Naive thymus-derived CD4-positive, alpha-beta T cell (primary cell): ENCODE data around the gene LANCL3. TPM values are rescaled to one million over a fixed set of nuclear protein-coding genes. Genes with fewer than 3 reads are reported as not detected.

Source experiments
- ATAC-seq: fragments of 150-1000 bp; cut with Tn5 transposase; 2 replicates; pipeline ENCODE4 v1.10.0; 2021; ENCODE audit warnings: mild to moderate bottlenecking, moderate library complexity
- CTCF ChIA-PET: fragments of 350-600 bp; sonication (Branson Sonifier 250); formaldehyde crosslinking; loops from one replicate; lab custom pipeline; 2021; ENCODE audit warnings: antibody characterized with exemption; lab: Charles Lee
- POLR2A ChIA-PET: fragments of 350-600 bp; sonication (Branson Sonifier 250); formaldehyde crosslinking; loops from one replicate; lab custom pipeline; 2021; ENCODE audit warnings: antibody characterized with exemption, inconsistent platforms; lab: Charles Lee
- DNase-seq, 9 donors: peaks; one replicate each; pipeline versions ENCODE4 v3.0.0 to v3.0.0-alpha.2; 2020 to 2022; ENCODE audit warnings: mixed read lengths in 1 of 9
- H3K27ac ChIP-seq: one replicate; pipeline ENCODE4 v1.7.0; 2013; ENCODE audit warnings: mild to moderate bottlenecking, low read depth, low read length, moderate library complexity
- H3K27me3 ChIP-seq, 2 donors: one replicate each; pipeline ENCODE4 v1.7.0; 2013; ENCODE audit warnings: low read length in 2 of 2, mild to moderate bottlenecking in 2 of 2, moderate library complexity in 2 of 2; ENCODE audit not compliant: control insufficient read depth in 2 of 2, insufficient read depth in 2 of 2
- H3K36me3 ChIP-seq, 3 experiments: 1 replicate in 2 of 3; 2 replicates in 1 of 3; pipeline ENCODE4 v1.7.0; 2013; ENCODE audit warnings: low read length in 3 of 3, mild to moderate bottlenecking in 3 of 3, moderate library complexity in 1 of 3; ENCODE audit not compliant: insufficient read depth in 3 of 3, control insufficient read depth in 2 of 3
- H3K4me1 ChIP-seq, 2 donors: one replicate each; pipeline ENCODE4 v1.7.0; 2013; ENCODE audit warnings: low read length in 2 of 2, mild to moderate bottlenecking in 2 of 2, moderate library complexity in 1 of 2; ENCODE audit not compliant: control insufficient read depth in 2 of 2, insufficient read depth in 2 of 2
- H3K4me3 ChIP-seq: 2 replicates; pipeline ENCODE4 v1.7.0; 2013; ENCODE audit warnings: mild to moderate bottlenecking, low read length
- H3K9me3 ChIP-seq, 3 experiments: 1 replicate in 2 of 3; 2 replicates in 1 of 3; pipeline ENCODE4 v1.7.0; 2013; ENCODE audit warnings: low read length in 3 of 3; ENCODE audit not compliant: control insufficient read depth in 2 of 3
- H3K27ac Mint-ChIP-seq, 9 donors: one replicate each; pipeline ENCODE4 v1.8.0; 2020 to 2022; ENCODE audit warnings: mixed read lengths in 9 of 9, mild to moderate bottlenecking in 8 of 9, moderate library complexity in 5 of 9, inconsistent platforms in 2 of 9
- H3K27me3 Mint-ChIP-seq, 5 donors: one replicate each; pipeline ENCODE4 v1.8.0; 2021 to 2022; ENCODE audit warnings: mixed read lengths in 5 of 5, mild to moderate bottlenecking in 1 of 5
- H3K36me3 Mint-ChIP-seq, 5 donors: one replicate each; pipeline ENCODE4 v1.8.0; 2020 to 2022; ENCODE audit warnings: mixed read lengths in 5 of 5, mild to moderate bottlenecking in 3 of 5, inconsistent platforms in 1 of 5
- H3K4me1 Mint-ChIP-seq, 7 donors: one replicate each; pipeline ENCODE4 v1.8.0; 2020 to 2022; ENCODE audit warnings: mixed read lengths in 7 of 7, mild to moderate bottlenecking in 3 of 7, inconsistent platforms in 1 of 7
- H3K4me3 Mint-ChIP-seq, 10 donors: one replicate each; pipeline ENCODE4 v1.8.0; 2020 to 2022; ENCODE audit warnings: mild to moderate bottlenecking in 10 of 10, mixed read lengths in 10 of 10, moderate library complexity in 6 of 10, inconsistent platforms in 2 of 10
- H3K9me3 Mint-ChIP-seq, 11 donors: one replicate each; pipeline ENCODE4 v1.8.0; 2020 to 2022; ENCODE audit warnings: mixed read lengths in 11 of 11, mild to moderate bottlenecking in 4 of 11, inconsistent platforms in 1 of 11, moderate library complexity in 1 of 11
- intact Hi-C, 2 donors: fragments of 100-400 bp; cut with micrococcal nuclease; formaldehyde crosslinking; loops; one replicate each; pipeline ENCODE4 v1.15.1; 2023
- polyA plus RNA-seq, 2 donors: library from polyadenylated mRNA; unstranded; fragments of 300-500 nt; fragmentation: Illumina TruSeq; gene quantifications; one replicate each; pipeline ENCODE4 v1.2.3, GENCODE V29; 2021
- total RNA-seq, 6 experiments: library from RNA in 5 of 6; stranded (reverse) in 5 of 6; gene quantifications; 1 replicate in 5 of 6; 2 replicates in 1 of 6; pipeline ENCODE4 v1.2.3 and lab custom pipeline; 2021 to 2026

The LANCL3 gene
- total and polyA plus RNA-seq, 7 experiments from 2014 or later, result 0.03 to 0.53 (median 0.16) TPM; not detected in 2

- intact Hi-C loops, result no loop called here
- no peaks in the 10 kb centered on the region for H3K36me3 ChIP-seq
- no peaks in the 10 kb centered on the region for H3K9me3 ChIP-seq
- no peaks in the 10 kb centered on the region for H3K4me1 ChIP-seq
- no peaks in the 10 kb centered on the region for H3K27me3 ChIP-seq
- Mint-ChIP-seq H3K4me3 (no peak overlapping the region), H3K36me3 (no peaks in the 10 kb centered on the region), H3K27ac (no peak overlapping the region), H3K4me1 (no peaks in the 10 kb centered on the region), H3K9me3 (no peaks in the 10 kb centered on the region), H3K27me3 (peaks cover 0 to 2% (median 0%) of the 10 kb centered on the region in 5 donors)
- DNase-seq, result no peak
- H3K27ac ChIP-seq, result no peak overlapping the region
- ChIA-PET CTCF (no interaction called here), POLR2A (no interaction called here)
- no peak overlapping the region for H3K4me3 ChIP-seq
- ATAC-seq, result no peak
Measured at GRCh38 chrX:37677243-37677642, 105.8 kb downstream of the LANCL3 start.

- H3K27ac Mint-ChIP-seq, result no peak overlapping the region
- no peaks in the 10 kb centered on the region for H3K9me3 Mint-ChIP-seq
- ATAC-seq, result no peak
- ChIA-PET POLR2A (no interaction called here), CTCF (no interaction called here)
- Histone ChIP-seq H3K9me3 (no peaks in the 10 kb centered on the region), H3K36me3 (no peaks in the 10 kb centered on the region), H3K27ac (no peak overlapping the region), H3K27me3 (no peaks in the 10 kb centered on the region), H3K4me3 (no peak overlapping the region), H3K4me1 (no peaks in the 10 kb centered on the region)
- intact Hi-C loops, result no loop called here
- H3K4me1 Mint-ChIP-seq, result no peaks in the 10 kb centered on the region
- no peak for DNase-seq
- no peak overlapping the region for H3K4me3 Mint-ChIP-seq
- H3K36me3 Mint-ChIP-seq, result no peaks in the 10 kb centered on the region
- peaks cover 0 to 6% (median 0%) of the 10 kb centered on the region in 5 donors for H3K27me3 Mint-ChIP-seq
Measured at GRCh38 chrX:37677765-37678164, 106.3 kb downstream of the LANCL3 start.

GRCh38 chrX:37678574-37678973 is 107.1 kb downstream of the LANCL3 start:
- Mint-ChIP-seq H3K27ac (no peak overlapping the region), H3K27me3 (peaks cover 0 to 7% (median 0%) of the 10 kb centered on the region in 5 donors), H3K4me3 (no peak overlapping the region), H3K4me1 (no peaks in the 10 kb centered on the region), H3K36me3 (no peaks in the 10 kb centered on the region), H3K9me3 (no peaks in the 10 kb centered on the region)
- Histone ChIP-seq H3K4me1 (no peaks in the 10 kb centered on the region), H3K4me3 (no peak overlapping the region), H3K36me3 (no peaks in the 10 kb centered on the region), H3K27me3 (no peaks in the 10 kb centered on the region), H3K27ac (no peak overlapping the region), H3K9me3 (no peaks in the 10 kb centered on the region)
- CTCF ChIA-PET, result no interaction called here
- DNase-seq (no peak), ATAC-seq (no peak)
- intact Hi-C loops, result no loop called here
- POLR2A ChIA-PET, result no interaction called here

- intact Hi-C loops, result no loop called here
- H3K36me3 Mint-ChIP-seq, result no peaks in the 10 kb centered on the region
- H3K27me3 ChIP-seq, result no peaks in the 10 kb centered on the region
- no peak overlapping the region for H3K27ac ChIP-seq
- H3K9me3 ChIP-seq, result no peaks in the 10 kb centered on the region
- H3K27ac Mint-ChIP-seq, result no peak overlapping the region
- H3K4me3 ChIP-seq, result no peak overlapping the region
- H3K36me3 ChIP-seq, result no peaks in the 10 kb centered on the region
- DNase-seq (no peak), ATAC-seq (no peak)
- no peak overlapping the region for H3K4me3 Mint-ChIP-seq
- H3K27me3 Mint-ChIP-seq, result peaks cover 0 to 7% (median 0%) of the 10 kb centered on the region in 5 donors
- H3K4me1 Mint-ChIP-seq, result no peaks in the 10 kb centered on the region
- no peaks in the 10 kb centered on the region for H3K4me1 ChIP-seq
- no peaks in the 10 kb centered on the region for H3K9me3 Mint-ChIP-seq
- ChIA-PET POLR2A (no interaction called here), CTCF (no interaction called here)
Measured at GRCh38 chrX:37679230-37679629, 107.8 kb downstream of the LANCL3 start.

DNA sequence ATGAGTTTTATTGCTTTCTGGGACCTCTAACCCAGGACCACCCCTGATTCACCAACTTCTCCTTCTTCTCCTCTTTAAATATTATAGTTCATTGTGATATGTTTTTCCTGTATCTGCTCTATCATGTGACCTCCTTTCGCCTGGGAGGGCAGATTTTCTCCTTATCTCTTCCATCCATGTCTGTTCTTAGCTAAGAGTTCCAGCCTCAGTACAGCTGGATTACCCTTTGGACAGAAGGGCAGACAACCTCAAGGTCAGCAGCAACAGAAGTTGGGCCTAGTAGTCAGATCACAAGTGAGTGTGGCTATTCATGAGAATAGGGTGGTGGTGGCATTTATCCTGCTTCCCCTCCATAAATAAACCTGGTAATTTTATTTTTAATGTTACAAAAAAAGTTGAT is 108.4 kb downstream of the LANCL3 start:
- Mint-ChIP-seq H3K36me3 (no peaks in the 10 kb centered on the region), H3K27me3 (peaks cover 0 to 7% (median 0%) of the 10 kb centered on the region in 5 donors), H3K4me3 (no peak overlapping the region), H3K4me1 (no peaks in the 10 kb centered on the region), H3K27ac (no peak overlapping the region), H3K9me3 (no peaks in the 10 kb centered on the region)
- H3K4me1 ChIP-seq, result no peaks in the 10 kb centered on the region
- H3K36me3 ChIP-seq, result no peaks in the 10 kb centered on the region
- H3K4me3 ChIP-seq, result no peak overlapping the region
- no peaks in the 10 kb centered on the region for H3K9me3 ChIP-seq
- ChIA-PET POLR2A (no interaction called here), CTCF (no interaction called here)
- no peak overlapping the region for H3K27ac ChIP-seq
- no peak for ATAC-seq
- H3K27me3 ChIP-seq, result no peaks in the 10 kb centered on the region
- DNase-seq, result no peak
- intact Hi-C loops, result no loop called here

DNA sequence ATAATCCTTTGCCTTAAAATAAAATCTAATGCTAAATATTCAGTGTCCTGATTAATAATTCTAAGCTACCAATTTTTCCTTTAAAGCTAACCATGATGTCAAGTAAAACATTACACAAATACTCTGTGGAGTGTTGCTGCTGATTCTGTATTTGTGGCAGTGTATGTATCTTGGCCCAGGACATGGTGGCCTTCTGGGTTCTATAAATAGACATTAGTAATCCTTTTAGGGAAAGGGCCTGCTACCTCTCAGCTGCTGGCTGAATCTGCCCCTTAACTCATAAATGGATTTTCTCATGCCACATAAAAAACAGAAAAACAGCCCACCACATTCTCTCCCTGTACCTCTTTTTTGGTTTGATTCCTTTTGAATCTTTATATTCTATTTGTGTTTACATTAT is 113.0 kb downstream of the LANCL3 start:
- ChIA-PET CTCF (no interaction called here), POLR2A (no interaction called here)
- peaks cover 0 to 5% (median 0%) of the 10 kb centered on the region in 7 donors for H3K4me1 Mint-ChIP-seq
- H3K27ac Mint-ChIP-seq, result no peak overlapping the region
- no peak for ATAC-seq
- H3K4me3 Mint-ChIP-seq, result peak overlapping the region in 6 of 10 donors; percentile 36 to 74 (median 50)
- Histone ChIP-seq H3K4me1 (no peaks in the 10 kb centered on the region), H3K36me3 (no peaks in the 10 kb centered on the region), H3K9me3 (no peaks in the 10 kb centered on the region), H3K27ac (no peak overlapping the region), H3K27me3 (no peaks in the 10 kb centered on the region), H3K4me3 (no peak overlapping the region)
- DNase-seq, result no peak
- intact Hi-C loops, result no loop called here
- no peaks in the 10 kb centered on the region for H3K36me3 Mint-ChIP-seq
- H3K27me3 Mint-ChIP-seq, result peaks cover 0 to 7% (median 0%) of the 10 kb centered on the region in 5 donors
- H3K9me3 Mint-ChIP-seq, result peaks cover 0 to 1% (median 0%) of the 10 kb centered on the region in 11 donors

DNA sequence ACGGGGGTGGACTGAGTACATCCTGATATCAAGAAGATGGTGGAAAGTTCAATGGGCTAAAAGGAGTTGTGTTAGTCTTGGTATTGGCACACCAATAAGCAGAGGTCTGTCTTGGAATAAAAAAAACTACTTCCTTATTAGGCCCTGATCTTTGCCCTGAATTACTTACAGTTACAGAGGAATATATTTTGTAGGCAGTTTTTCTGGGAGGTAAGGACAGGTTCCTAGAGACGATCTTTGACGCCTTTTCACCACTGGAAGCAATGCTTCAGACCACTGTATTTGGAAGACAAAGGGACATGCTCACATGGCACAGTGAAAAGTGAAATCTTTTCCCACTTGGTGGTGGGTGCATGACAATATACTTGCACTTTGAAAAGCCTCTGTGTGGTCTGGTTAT is 113.5 kb downstream of the LANCL3 start:
- CTCF ChIA-PET, result no interaction called here
- no peaks in the 10 kb centered on the region for H3K36me3 Mint-ChIP-seq
- H3K4me1 ChIP-seq, result no peaks in the 10 kb centered on the region
- no peak overlapping the region for H3K27ac ChIP-seq
- H3K4me3 ChIP-seq, result no peak overlapping the region
- peaks cover 0 to 5% (median 0%) of the 10 kb centered on the region in 7 donors for H3K4me1 Mint-ChIP-seq
- H3K27me3 Mint-ChIP-seq, result peaks cover 0 to 7% (median 0%) of the 10 kb centered on the region in 5 donors
- H3K27me3 ChIP-seq, result no peaks in the 10 kb centered on the region
- no peak for DNase-seq
- intact Hi-C loops, result no loop called here
- no peaks in the 10 kb centered on the region for H3K9me3 ChIP-seq
- POLR2A ChIA-PET, result no interaction called here
- no peak for ATAC-seq
- H3K27ac Mint-ChIP-seq, result no peak overlapping the region
- H3K36me3 ChIP-seq, result no peaks in the 10 kb centered on the region
- peak overlapping the region in 9 of 10 donors; percentile 36 to 74 (median 50) for H3K4me3 Mint-ChIP-seq
- H3K9me3 Mint-ChIP-seq, result peaks cover 0 to 1% (median 0%) of the 10 kb centered on the region in 11 donors
